Mesenchymal stem cell (in vitro differentiated cells and primary cell): Measurements from ENCODE around the gene LAMB4. TPM values are rescaled to one million over a fixed set of nuclear protein-coding genes. Genes with fewer than 3 reads are reported as not detected.

Experiments
- DNase-seq: peaks from one replicate; pipeline ENCODE4 v3.0.0-alpha.2; 2013
- H2AFZ ChIP-seq: one replicate; pipeline ENCODE4 v1.6.1; 2013; ENCODE audit warnings: low read depth, mild to moderate bottlenecking, control low read depth, inconsistent platforms, low read length, moderate library complexity
- H2AK5ac ChIP-seq: 2 replicates; pipeline ENCODE4 v1.6.1; 2013; ENCODE audit warnings: low read length, moderate library complexity, mild to moderate bottlenecking, inconsistent platforms; ENCODE audit not compliant: severe bottlenecking
- H2BK120ac ChIP-seq: one replicate; pipeline ENCODE4 v1.6.1; 2013; ENCODE audit warnings: low read depth, mild to moderate bottlenecking, inconsistent platforms, low read length, moderate library complexity
- H2BK12ac ChIP-seq, 2 experiments: one replicate each; pipeline ENCODE4 v1.6.1; 2013; ENCODE audit warnings: inconsistent platforms in 2 of 2, low read length in 2 of 2, mild to moderate bottlenecking in 2 of 2, moderate library complexity in 2 of 2, control low read depth in 1 of 2
- H2BK15ac ChIP-seq: one replicate; pipeline ENCODE4 v1.6.1; 2013; ENCODE audit warnings: mild to moderate bottlenecking, low read depth, inconsistent platforms; ENCODE audit not compliant: poor library complexity, severe bottlenecking
- H2BK5ac ChIP-seq: 2 replicates; pipeline ENCODE4 v1.6.1; 2013; ENCODE audit warnings: low read depth, mild to moderate bottlenecking, low read length, control low read depth, inconsistent platforms; ENCODE audit not compliant: poor library complexity, severe bottlenecking
- H3K14ac ChIP-seq, 2 experiments: one replicate each; pipeline ENCODE4 v1.6.1; 2013; ENCODE audit warnings: inconsistent platforms in 2 of 2, low read length in 2 of 2, control low read depth in 1 of 2, mild to moderate bottlenecking in 1 of 2, moderate library complexity in 1 of 2
- H3K18ac ChIP-seq, 2 experiments: one replicate each; pipeline ENCODE4 v1.6.1; 2013; ENCODE audit warnings: inconsistent platforms in 2 of 2, low read length in 2 of 2, control low read depth in 1 of 2, low read depth in 1 of 2, mild to moderate bottlenecking in 1 of 2
- H3K23ac ChIP-seq, 2 experiments: one replicate each; pipeline ENCODE4 v1.6.1; 2013; ENCODE audit warnings: inconsistent platforms in 2 of 2, low read length in 2 of 2, mild to moderate bottlenecking in 2 of 2, moderate library complexity in 2 of 2, control low read depth in 1 of 2
- H3K27ac ChIP-seq: 2 replicates; pipeline ENCODE4 v1.5.1; 2013; ENCODE audit warnings: mild to moderate bottlenecking, moderate library complexity, low read length, control low read depth, inconsistent platforms; ENCODE audit not compliant: poor library complexity, severe bottlenecking
- H3K27me3 ChIP-seq, 2 experiments: 2 replicates each; pipeline versions ENCODE4 v1.6.1 to v1.7.0; 2013; ENCODE audit warnings: low read length in 2 of 2, mild to moderate bottlenecking in 2 of 2, moderate library complexity in 2 of 2, control low read depth in 1 of 2, inconsistent platforms in 1 of 2; ENCODE audit not compliant: control insufficient read depth in 1 of 2, insufficient read depth in 1 of 2
- H3K36me3 ChIP-seq, 2 experiments: 2 replicates each; pipeline versions ENCODE4 v1.6.1 to v1.7.0; 2013; ENCODE audit warnings: low read length in 2 of 2, control low read depth in 1 of 2, inconsistent platforms in 1 of 2, low read depth in 1 of 2, mild to moderate bottlenecking in 1 of 2; ENCODE audit not compliant: insufficient read depth in 2 of 2, control insufficient read depth in 1 of 2
- H3K4ac ChIP-seq, 2 experiments: one replicate each; pipeline ENCODE4 v1.6.1; 2013; ENCODE audit warnings: inconsistent platforms in 2 of 2, low read length in 2 of 2, mild to moderate bottlenecking in 2 of 2, moderate library complexity in 2 of 2, control low read depth in 1 of 2, low read depth in 1 of 2
- H3K4me1 ChIP-seq: 2 replicates; pipeline ENCODE4 v1.6.1; 2013; ENCODE audit warnings: low read depth, low read length, control low read depth; ENCODE audit not compliant: control insufficient read depth, insufficient read depth
- H3K4me2 ChIP-seq: 2 replicates; pipeline ENCODE4 v1.6.1; 2013; ENCODE audit warnings: low read length, mild to moderate bottlenecking, inconsistent platforms; ENCODE audit not compliant: poor library complexity, severe bottlenecking
- H3K4me3 ChIP-seq, 2 experiments: 2 replicates each; pipeline versions ENCODE4 v1.5.1 to v1.7.0; 2013; ENCODE audit warnings: low read length in 2 of 2, mild to moderate bottlenecking in 2 of 2, control low read depth in 1 of 2, low read depth in 1 of 2; ENCODE audit not compliant: insufficient read depth in 1 of 2
- H3K79me1 ChIP-seq: replicated peaks from 2 replicates; pipeline ENCODE4 v1.6.1; 2013; ENCODE audit warnings: mild to moderate bottlenecking, control low read depth, low read length, inconsistent platforms; ENCODE audit not compliant: poor library complexity, severe bottlenecking
- H3K9ac ChIP-seq: 2 replicates; pipeline ENCODE4 v1.7.0; 2013; ENCODE audit warnings: mild to moderate bottlenecking, low read length, moderate library complexity
- H3K9me3 ChIP-seq: 2 replicates; pipeline ENCODE4 v1.7.0; 2013; ENCODE audit warnings: mild to moderate bottlenecking, low read length; ENCODE audit not compliant: control insufficient read depth
- H4K8ac ChIP-seq: one replicate; pipeline ENCODE4 v1.6.1; 2013; ENCODE audit warnings: inconsistent platforms, mild to moderate bottlenecking, low read length, moderate library complexity
- H4K91ac ChIP-seq: one replicate; pipeline ENCODE4 v1.6.1; 2013; ENCODE audit warnings: mild to moderate bottlenecking, low read length, inconsistent platforms
- WGBS: methylation state at CpG from one replicate; pipeline ENCODE4 v1.1.7; 2013; ENCODE audit warnings: mixed read lengths; 5-methylcytosine and 5-hydroxymethylcytosine counted together
- small RNA-seq: library from polyadenylated mRNA; stranded (forward); fragments of <200 nt; extraction: miRNeasy Mini kit (QIAGEN cat#:217004); gene quantifications from one replicate; pipeline ENCODE3, GENCODE V24; 2013; ENCODE audit warnings: low read depth

The LAMB4 gene

GRCh38 chr7:107976620-107977019 is 153.5 kb downstream of the LAMB4 start:
- Histone ChIP-seq H3K27ac (no peak overlapping the region), H4K91ac (no peak overlapping the region), H2AK5ac (no peak overlapping the region), H2BK12ac (no peak overlapping the region), H2AFZ (no peak overlapping the region), H3K79me1 (peaks cover 1% of the 10 kb centered on the region), H4K8ac (no peak overlapping the region), H3K18ac (no peak overlapping the region), H3K9ac (no peak overlapping the region), H3K27me3 (no peaks in the 10 kb centered on the region), H3K14ac (no peak overlapping the region), H3K36me3 (peaks cover 40 to 87% of the 10 kb centered on the region in 2 experiments), H3K23ac (no peak overlapping the region), H2BK5ac (no peak overlapping the region), H3K4ac (no peak overlapping the region), H2BK120ac (no peak overlapping the region), H3K4me1 (peaks cover 1% of the 10 kb centered on the region), H2BK15ac (no peak overlapping the region), H3K4me3 (no peak overlapping the region), H3K9me3 (no peaks in the 10 kb centered on the region), H3K4me2 (no peak overlapping the region)
- no peak for DNase-seq
- WGBS, result 45% methylated on average over 1 of the region's 1 CpG

- no peak overlapping the region for H3K9ac ChIP-seq
Measured at GRCh38 chr7:107975394-107976013, 154.7 kb downstream of the LAMB4 start.

GRCh38 chr7:107973861-107974260 is 156.3 kb downstream of the LAMB4 start:
- no peaks in the 10 kb centered on the region for H3K27me3 ChIP-seq
- H2AFZ ChIP-seq, result no peak overlapping the region
- no peak overlapping the region for H3K4me2 ChIP-seq
- H4K8ac ChIP-seq, result no peak overlapping the region
- H4K91ac ChIP-seq, result no peak overlapping the region
- peaks cover 40 to 83% of the 10 kb centered on the region in 2 experiments for H3K36me3 ChIP-seq
- no peak overlapping the region for H3K4me3 ChIP-seq
- no peak overlapping the region for H3K14ac ChIP-seq
- no peak overlapping the region for H3K27ac ChIP-seq
- no peak overlapping the region for H3K9ac ChIP-seq
- H3K4me1 ChIP-seq, result no peaks in the 10 kb centered on the region
- peaks cover 1% of the 10 kb centered on the region for H3K79me1 ChIP-seq
- H2BK15ac ChIP-seq, result no peak overlapping the region
- no peak overlapping the region for H2BK120ac ChIP-seq
- H2BK12ac ChIP-seq, result no peak overlapping the region
- no peak for DNase-seq
- no peak overlapping the region for H3K18ac ChIP-seq
- H3K23ac ChIP-seq, result no peak overlapping the region
- H3K4ac ChIP-seq, result no peak overlapping the region
- H2BK5ac ChIP-seq, result no peak overlapping the region
- H2AK5ac ChIP-seq, result no peak overlapping the region
- H3K9me3 ChIP-seq, result no peaks in the 10 kb centered on the region

More at GRCh38 chr7:107975394-107976013, 154.7 kb downstream of the LAMB4 start:
- no peak for DNase-seq
- Histone ChIP-seq H4K8ac (no peak overlapping the region), H3K18ac (no peak overlapping the region), H2BK15ac (no peak overlapping the region), H3K4ac (no peak overlapping the region), H3K27me3 (no peaks in the 10 kb centered on the region), H3K4me3 (no peak overlapping the region), H3K27ac (no peak overlapping the region), H2BK12ac (no peak overlapping the region), H3K79me1 (peaks cover 1% of the 10 kb centered on the region), H2BK120ac (no peak overlapping the region), H3K4me1 (peaks cover 1% of the 10 kb centered on the region), H4K91ac (no peak overlapping the region), H3K9me3 (no peaks in the 10 kb centered on the region), H2AK5ac (no peak overlapping the region), H2BK5ac (no peak overlapping the region), H2AFZ (no peak overlapping the region), H3K23ac (no peak overlapping the region), H3K4me2 (no peak overlapping the region), H3K36me3 (peaks cover 43 to 88% of the 10 kb centered on the region in 2 experiments), H3K14ac (no peak overlapping the region)
- 95% methylated on average over 13 of the region's 13 CpGs for WGBS

Small RNA genes within 50 kb of the gene (small RNA-seq; reads per million reads assigned to genes)
- gene RF00012, result not detected
